ENCODE data around the gene AGER.

DNA sequence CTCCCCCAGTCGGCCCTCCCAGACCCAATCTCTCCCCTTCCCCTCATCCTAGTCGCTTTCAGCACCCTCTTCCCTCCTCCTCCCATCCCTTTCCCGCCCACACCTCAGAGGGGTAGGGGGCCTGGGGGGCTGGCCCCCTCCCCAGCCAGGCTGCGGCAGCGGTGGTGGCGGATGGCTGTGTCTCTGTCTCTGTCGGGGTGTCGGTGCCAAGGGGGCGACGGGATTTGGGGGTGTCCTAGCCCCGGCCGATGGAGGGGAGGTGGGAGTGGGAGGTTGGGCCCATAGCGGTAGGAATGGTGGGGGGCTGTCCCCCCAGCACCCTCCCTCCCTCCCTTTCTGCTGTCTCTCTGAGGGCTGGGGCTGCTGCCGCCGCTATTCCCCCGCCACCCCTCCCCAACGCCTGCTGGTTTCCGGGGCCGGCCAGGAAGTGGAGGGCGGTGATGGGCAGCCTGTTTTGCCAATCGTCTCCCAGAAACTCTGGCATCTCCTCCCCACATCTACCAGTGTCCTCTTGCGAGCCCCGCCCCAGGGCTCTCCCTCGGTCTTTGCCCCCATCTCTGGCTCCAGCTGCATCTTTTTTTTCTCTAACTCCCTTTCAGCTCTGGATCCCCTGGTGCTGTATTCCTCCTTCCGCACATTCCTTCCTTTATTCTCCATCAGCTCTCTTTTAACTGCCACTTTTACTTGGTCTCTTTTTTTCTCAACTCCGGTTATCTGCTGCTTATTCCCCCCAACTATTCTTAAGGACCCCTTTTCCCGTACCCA, 8.2 kb downstream of the AGER start, which contains the start of gene AGPAT1:
- TF ChIP-seq, protein P1, sequence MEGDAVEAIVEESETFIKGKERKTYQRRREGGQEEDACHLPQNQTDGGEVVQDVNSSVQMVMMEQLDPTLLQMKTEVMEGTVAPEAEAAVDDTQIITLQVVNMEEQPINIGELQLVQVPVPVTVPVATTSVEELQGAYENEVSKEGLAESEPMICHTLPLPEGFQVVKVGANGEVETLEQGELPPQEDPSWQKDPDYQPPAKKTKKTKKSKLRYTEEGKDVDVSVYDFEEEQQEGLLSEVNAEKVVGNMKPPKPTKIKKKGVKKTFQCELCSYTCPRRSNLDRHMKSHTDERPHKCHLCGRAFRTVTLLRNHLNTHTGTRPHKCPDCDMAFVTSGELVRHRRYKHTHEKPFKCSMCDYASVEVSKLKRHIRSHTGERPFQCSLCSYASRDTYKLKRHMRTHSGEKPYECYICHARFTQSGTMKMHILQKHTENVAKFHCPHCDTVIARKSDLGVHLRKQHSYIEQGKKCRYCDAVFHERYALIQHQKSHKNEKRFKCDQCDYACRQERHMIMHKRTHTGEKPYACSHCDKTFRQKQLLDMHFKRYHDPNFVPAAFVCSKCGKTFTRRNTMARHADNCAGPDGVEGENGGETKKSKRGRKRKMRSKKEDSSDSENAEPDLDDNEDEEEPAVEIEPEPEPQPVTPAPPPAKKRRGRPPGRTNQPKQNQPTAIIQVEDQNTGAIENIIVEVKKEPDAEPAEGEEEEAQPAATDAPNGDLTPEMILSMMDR (IDR thresholded peaks at IDR 0.05), result no peak
- TF ChIP-seq EZH2 (IDR thresholded peaks at IDR 0.05; ENCODE audit: borderline replicate concordance, insufficient read depth, low read depth, low read length, poor library complexity, severe bottlenecking), result no peak
